GM23338 (cell line): Measurements from ENCODE around the gene G6PC2. TPM values are rescaled to one million over a fixed set of nuclear protein-coding genes. Genes with fewer than 3 reads are reported as not detected.

ENCODE experiments used
- ATAC-seq: fragments of 200-7000 bp; cut with Tn5 transposase; 3 replicates; pipeline ENCODE4 v1.9.1; 2020
- DNase-seq: peaks from one replicate; pipeline ENCODE4 v3.0.0-alpha.2; 2015; ENCODE audit warnings: low spot score
- H2AFZ ChIP-seq: fragments of 200-600 bp; sonication (generic); 2 replicates; pipeline ENCODE4 v1.8.0; 2016; ENCODE audit warnings: antibody characterized with exemption, mild to moderate bottlenecking, moderate library complexity
- H3F3A ChIP-seq: fragments of 200-600 bp; sonication (generic); replicated peaks from 2 replicates; pipeline ENCODE4 v1.8.0; 2017; ENCODE audit warnings: antibody characterized with exemption, mixed run types, low read depth
- H3K27ac ChIP-seq: fragments of 200-600 bp; sonication (generic); 2 replicates; pipeline ENCODE4 v1.6.1; 2016; ENCODE audit warnings: low read depth
- H3K27me3 ChIP-seq: fragments of 200-600 bp; sonication (generic); 2 replicates; pipeline ENCODE4 v1.8.0; 2016; ENCODE audit warnings: mild to moderate bottlenecking, mixed run types, moderate library complexity; ENCODE audit not compliant: insufficient read depth
- H3K36me3 ChIP-seq: fragments of 200-600 bp; sonication (generic); 2 replicates; pipeline ENCODE4 v1.8.0; 2016; ENCODE audit warnings: mild to moderate bottlenecking; ENCODE audit not compliant: insufficient read depth
- H3K4me1 ChIP-seq: fragments of 200-600 bp; sonication (generic); 2 replicates; pipeline ENCODE4 v1.8.0; 2016; ENCODE audit warnings: mild to moderate bottlenecking, moderate library complexity; ENCODE audit not compliant: insufficient read depth
- H3K4me2 ChIP-seq: fragments of 200-600 bp; sonication (generic); 2 replicates; pipeline ENCODE4 v1.7.1; 2017; ENCODE audit warnings: mixed run types
- H3K4me3 ChIP-seq: fragments of 200-600 bp; sonication (generic); 2 replicates; pipeline ENCODE4 v1.6.1; 2016; ENCODE audit warnings: mixed run types
- H3K79me2 ChIP-seq: fragments of 200-600 bp; sonication (generic); replicated peaks from 2 replicates; pipeline ENCODE4 v1.8.0; 2017; ENCODE audit warnings: mild to moderate bottlenecking; ENCODE audit not compliant: insufficient read depth
- H3K9me2 ChIP-seq: fragments of 200-600 bp; sonication (generic); 2 replicates; pipeline ENCODE4 v1.8.0; 2017; ENCODE audit not compliant: insufficient read depth
- H4K20me1 ChIP-seq: fragments of 200-600 bp; sonication (generic); replicated peaks from 2 replicates; pipeline ENCODE4 v1.8.0; 2017; ENCODE audit warnings: mild to moderate bottlenecking; ENCODE audit not compliant: insufficient read depth
- H3K27ac Mint-ChIP-seq: 2 replicates; pipeline ENCODE4 v1.8.0; 2020; ENCODE audit warnings: inconsistent platforms, mild to moderate bottlenecking, moderate library complexity, mixed read lengths
- H3K27me3 Mint-ChIP-seq: 3 replicates; pipeline ENCODE4 v1.8.0; 2022; ENCODE audit warnings: low read depth, mild to moderate bottlenecking, moderate library complexity, mixed read lengths, inconsistent platforms; ENCODE audit not compliant: insufficient read depth, poor library complexity
- H3K36me3 Mint-ChIP-seq: 3 replicates; pipeline ENCODE4 v1.8.0; 2021; ENCODE audit warnings: low read depth, mild to moderate bottlenecking, inconsistent platforms, moderate library complexity, mixed read lengths
- H3K4me1 Mint-ChIP-seq: 3 replicates; pipeline ENCODE4 v1.8.0; 2020; ENCODE audit warnings: mild to moderate bottlenecking, inconsistent platforms, mixed read lengths
- H3K4me3 Mint-ChIP-seq: 3 replicates; pipeline ENCODE4 v1.8.0; 2021; ENCODE audit warnings: moderate library complexity, mild to moderate bottlenecking, inconsistent platforms, mixed read lengths
- H3K9me3 Mint-ChIP-seq: 3 replicates; pipeline ENCODE4 v1.8.0; 2020; ENCODE audit warnings: moderate library complexity, mild to moderate bottlenecking, inconsistent platforms, mixed read lengths
- CREB1 ChIP-seq: fragments of 250-450 bp; sonication (Bioruptor Pico); IDR thresholded peaks from 2 replicates; pipeline ENCODE4 v1.5.0; 2020; ENCODE audit warnings: low read depth, mild to moderate bottlenecking, moderate library complexity
- CTCF ChIP-seq, 2 experiments: fragments of 200-600 bp in 1 of 2; sonication (generic) in 1 of 2; conservative IDR thresholded peaks; 2 replicates each; pipeline versions ENCODE4 v1.5.1 to v1.6.1; 2016 to 2017; ENCODE audit warnings: antibody characterized with exemption in 2 of 2, low read depth in 2 of 2, mild to moderate bottlenecking in 2 of 2, moderate library complexity in 1 of 2
- EZH2 ChIP-seq: fragments of 200-600 bp; sonication (generic); IDR thresholded peaks from one replicate; pipeline ENCODE4 v1.8.0; 2017; ENCODE audit warnings: antibody characterized with exemption, mild to moderate bottlenecking, low read depth; ENCODE audit not compliant: unreplicated experiment
- EZH2phosphoT487 ChIP-seq: fragments of 200-600 bp; sonication (generic); IDR thresholded peaks from one replicate; pipeline ENCODE4 v1.8.1; 2018; ENCODE audit warnings: antibody characterized with exemption; ENCODE audit not compliant: unreplicated experiment
- JUNB ChIP-seq: IDR thresholded peaks from one replicate; pipeline ENCODE4 v1.6.1; 2016; ENCODE audit warnings: antibody characterized with exemption; ENCODE audit not compliant: unreplicated experiment
- POLR2AphosphoS5 ChIP-seq: IDR thresholded peaks from 2 replicates; pipeline ENCODE4 v1.6.1; 2016; ENCODE audit warnings: antibody characterized with exemption, low read depth
- STAT1 ChIP-seq: IDR thresholded peaks from one replicate; pipeline ENCODE4 v1.6.1; 2016; ENCODE audit warnings: antibody characterized with exemption; ENCODE audit not compliant: unreplicated experiment
- ZNF114 ChIP-seq: fragments of 250-450 bp; sonication (Bioruptor Pico); IDR thresholded peaks from 2 replicates; pipeline ENCODE4 v1.5.0; 2020; ENCODE audit warnings: mild to moderate bottlenecking, moderate library complexity
- polyA plus RNA-seq: library from polyadenylated mRNA; unstranded; fragments of >200 nt; fragmentation: Nextera tagmentation; extraction: Ambion mirVana; gene quantifications from 2 replicates; pipeline ENCODE4 v1.2.1, GENCODE V29; 2016
- total RNA-seq: library from RNA; depleted of rRNA; stranded (reverse); fragments of >200 nt; shearing (Covaris generic); gene quantifications from 2 replicates; pipeline ENCODE4 v1.2.3, GENCODE V29; 2014
- TF ChIP-seq, protein P1 (sequence below): fragments of 250-450 bp; sonication (Bioruptor Pico); IDR thresholded peaks from 2 replicates; pipeline ENCODE4 v1.5.0; 2020; ENCODE audit warnings: mild to moderate bottlenecking, moderate library complexity
- TF ChIP-seq, protein P2 (sequence below): IDR thresholded peaks from one replicate; pipeline ENCODE4 v1.6.1; 2018; ENCODE audit warnings: antibody characterized with exemption; ENCODE audit not compliant: unreplicated experiment

G6PC2 gene
- total and polyA plus RNA-seq, 2 experiments from 2014 or later: not detected

GRCh38 chr2:168910330-168910729 is 9.2 kb downstream of the G6PC2 start (continued):
- TF ChIP-seq, protein P1, sequence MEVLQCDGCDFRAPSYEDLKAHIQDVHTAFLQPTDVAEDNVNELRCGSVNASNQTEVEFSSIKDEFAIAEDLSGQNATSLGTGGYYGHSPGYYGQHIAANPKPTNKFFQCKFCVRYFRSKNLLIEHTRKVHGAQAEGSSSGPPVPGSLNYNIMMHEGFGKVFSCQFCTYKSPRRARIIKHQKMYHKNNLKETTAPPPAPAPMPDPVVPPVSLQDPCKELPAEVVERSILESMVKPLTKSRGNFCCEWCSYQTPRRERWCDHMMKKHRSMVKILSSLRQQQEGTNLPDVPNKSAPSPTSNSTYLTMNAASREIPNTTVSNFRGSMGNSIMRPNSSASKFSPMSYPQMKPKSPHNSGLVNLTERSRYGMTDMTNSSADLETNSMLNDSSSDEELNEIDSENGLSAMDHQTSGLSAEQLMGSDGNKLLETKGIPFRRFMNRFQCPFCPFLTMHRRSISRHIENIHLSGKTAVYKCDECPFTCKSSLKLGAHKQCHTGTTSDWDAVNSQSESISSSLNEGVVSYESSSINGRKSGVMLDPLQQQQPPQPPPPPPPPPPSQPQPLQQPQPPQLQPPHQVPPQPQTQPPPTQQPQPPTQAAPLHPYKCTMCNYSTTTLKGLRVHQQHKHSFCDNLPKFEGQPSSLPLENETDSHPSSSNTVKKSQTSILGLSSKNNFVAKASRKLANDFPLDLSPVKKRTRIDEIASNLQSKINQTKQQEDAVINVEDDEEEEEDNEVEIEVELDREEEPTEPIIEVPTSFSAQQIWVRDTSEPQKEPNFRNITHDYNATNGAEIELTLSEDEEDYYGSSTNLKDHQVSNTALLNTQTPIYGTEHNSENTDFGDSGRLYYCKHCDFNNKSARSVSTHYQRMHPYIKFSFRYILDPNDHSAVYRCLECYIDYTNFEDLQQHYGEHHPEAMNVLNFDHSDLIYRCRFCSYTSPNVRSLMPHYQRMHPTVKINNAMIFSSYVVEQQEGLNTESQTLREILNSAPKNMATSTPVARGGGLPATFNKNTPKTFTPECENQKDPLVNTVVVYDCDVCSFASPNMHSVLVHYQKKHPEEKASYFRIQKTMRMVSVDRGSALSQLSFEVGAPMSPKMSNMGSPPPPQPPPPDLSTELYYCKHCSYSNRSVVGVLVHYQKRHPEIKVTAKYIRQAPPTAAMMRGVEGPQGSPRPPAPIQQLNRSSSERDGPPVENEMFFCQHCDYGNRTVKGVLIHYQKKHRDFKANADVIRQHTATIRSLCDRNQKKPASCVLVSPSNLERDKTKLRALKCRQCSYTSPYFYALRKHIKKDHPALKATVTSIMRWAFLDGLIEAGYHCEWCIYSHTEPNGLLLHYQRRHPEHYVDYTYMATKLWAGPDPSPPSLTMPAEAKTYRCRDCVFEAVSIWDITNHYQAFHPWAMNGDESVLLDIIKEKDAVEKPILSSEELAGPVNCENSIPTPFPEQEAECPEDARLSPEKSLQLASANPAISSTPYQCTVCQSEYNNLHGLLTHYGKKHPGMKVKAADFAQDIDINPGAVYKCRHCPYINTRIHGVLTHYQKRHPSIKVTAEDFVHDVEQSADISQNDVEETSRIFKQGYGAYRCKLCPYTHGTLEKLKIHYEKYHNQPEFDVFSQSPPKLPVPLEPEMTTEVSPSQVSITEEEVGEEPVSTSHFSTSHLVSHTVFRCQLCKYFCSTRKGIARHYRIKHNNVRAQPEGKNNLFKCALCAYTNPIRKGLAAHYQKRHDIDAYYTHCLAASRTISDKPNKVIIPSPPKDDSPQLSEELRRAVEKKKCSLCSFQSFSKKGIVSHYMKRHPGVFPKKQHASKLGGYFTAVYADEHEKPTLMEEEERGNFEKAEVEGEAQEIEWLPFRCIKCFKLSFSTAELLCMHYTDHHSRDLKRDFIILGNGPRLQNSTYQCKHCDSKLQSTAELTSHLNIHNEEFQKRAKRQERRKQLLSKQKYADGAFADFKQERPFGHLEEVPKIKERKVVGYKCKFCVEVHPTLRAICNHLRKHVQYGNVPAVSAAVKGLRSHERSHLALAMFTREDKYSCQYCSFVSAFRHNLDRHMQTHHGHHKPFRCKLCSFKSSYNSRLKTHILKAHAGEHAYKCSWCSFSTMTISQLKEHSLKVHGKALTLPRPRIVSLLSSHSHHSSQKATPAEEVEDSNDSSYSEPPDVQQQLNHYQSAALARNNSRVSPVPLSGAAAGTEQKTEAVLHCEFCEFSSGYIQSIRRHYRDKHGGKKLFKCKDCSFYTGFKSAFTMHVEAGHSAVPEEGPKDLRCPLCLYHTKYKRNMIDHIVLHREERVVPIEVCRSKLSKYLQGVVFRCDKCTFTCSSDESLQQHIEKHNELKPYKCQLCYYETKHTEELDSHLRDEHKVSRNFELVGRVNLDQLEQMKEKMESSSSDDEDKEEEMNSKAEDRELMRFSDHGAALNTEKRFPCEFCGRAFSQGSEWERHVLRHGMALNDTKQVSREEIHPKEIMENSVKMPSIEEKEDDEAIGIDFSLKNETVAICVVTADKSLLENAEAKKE (CRISPR knock-in tag): no peak
- TF ChIP-seq STAT1 (no peak), CREB1 (no peak), CTCF (conservative IDR thresholded peaks at IDR 0.05; ENCODE audit: low read depth in 2 of 2) (no peak)

- Histone ChIP-seq H3K4me1 (peaks cover 63% of the 10 kb centered on the region), H4K20me1 (no peaks in the 10 kb centered on the region), H3K27ac (no peak overlapping the region), H3K9me2 (0 out of 2 replicates have a peak, but pooled peaks cover 4% of the 10 kb centered on the region), H3K4me2 (peak overlapping the region; percentile 68), H3K4me3 (peak overlapping the region; percentile 42), H2AFZ (peak overlapping the region; percentile 82), H3F3A (0 out of 2 replicates have a peak, but pooled peaks cover 7% of the 10 kb centered on the region), H3K36me3 (peaks cover 9% of the 10 kb centered on the region; the same call in 1 of the 2 replicates), H3K27me3 (peaks cover 8% of the 10 kb centered on the region; the same call in 1 of the 2 replicates), H3K79me2 (no peaks in the 10 kb centered on the region)
- Mint-ChIP-seq H3K9me3 (peaks cover 11% of the 10 kb centered on the region; the same call in 2 of the 3 replicates), H3K27ac (no peak overlapping the region), H3K27me3 (peaks cover 21% of the 10 kb centered on the region), H3K36me3 (peaks cover 11% of the 10 kb centered on the region; the same call in 2 of the 3 replicates), H3K4me1 (peaks cover 57% of the 10 kb centered on the region), H3K4me3 (peak overlapping the region; percentile 46; the same call in 1 of the 3 replicates)
- DNase-seq: no peak
- ATAC-seq: no peak
- TF ChIP-seq CTCF (conservative IDR thresholded peaks at IDR 0.05; ENCODE audit: low read depth in 2 of 2) (no peak), JUNB (no peak), CREB1 (no peak), EZH2 (no peak), ZNF114 (CRISPR knock-in tag) (no peak), EZH2phosphoT487 (no peak), POLR2AphosphoS5 (no peak)
- TF ChIP-seq, protein P2, sequence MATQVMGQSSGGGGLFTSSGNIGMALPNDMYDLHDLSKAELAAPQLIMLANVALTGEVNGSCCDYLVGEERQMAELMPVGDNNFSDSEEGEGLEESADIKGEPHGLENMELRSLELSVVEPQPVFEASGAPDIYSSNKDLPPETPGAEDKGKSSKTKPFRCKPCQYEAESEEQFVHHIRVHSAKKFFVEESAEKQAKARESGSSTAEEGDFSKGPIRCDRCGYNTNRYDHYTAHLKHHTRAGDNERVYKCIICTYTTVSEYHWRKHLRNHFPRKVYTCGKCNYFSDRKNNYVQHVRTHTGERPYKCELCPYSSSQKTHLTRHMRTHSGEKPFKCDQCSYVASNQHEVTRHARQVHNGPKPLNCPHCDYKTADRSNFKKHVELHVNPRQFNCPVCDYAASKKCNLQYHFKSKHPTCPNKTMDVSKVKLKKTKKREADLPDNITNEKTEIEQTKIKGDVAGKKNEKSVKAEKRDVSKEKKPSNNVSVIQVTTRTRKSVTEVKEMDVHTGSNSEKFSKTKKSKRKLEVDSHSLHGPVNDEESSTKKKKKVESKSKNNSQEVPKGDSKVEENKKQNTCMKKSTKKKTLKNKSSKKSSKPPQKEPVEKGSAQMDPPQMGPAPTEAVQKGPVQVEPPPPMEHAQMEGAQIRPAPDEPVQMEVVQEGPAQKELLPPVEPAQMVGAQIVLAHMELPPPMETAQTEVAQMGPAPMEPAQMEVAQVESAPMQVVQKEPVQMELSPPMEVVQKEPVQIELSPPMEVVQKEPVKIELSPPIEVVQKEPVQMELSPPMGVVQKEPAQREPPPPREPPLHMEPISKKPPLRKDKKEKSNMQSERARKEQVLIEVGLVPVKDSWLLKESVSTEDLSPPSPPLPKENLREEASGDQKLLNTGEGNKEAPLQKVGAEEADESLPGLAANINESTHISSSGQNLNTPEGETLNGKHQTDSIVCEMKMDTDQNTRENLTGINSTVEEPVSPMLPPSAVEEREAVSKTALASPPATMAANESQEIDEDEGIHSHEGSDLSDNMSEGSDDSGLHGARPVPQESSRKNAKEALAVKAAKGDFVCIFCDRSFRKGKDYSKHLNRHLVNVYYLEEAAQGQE: no peak
These were observed 11.4 kb downstream of the G6PC2 start for GRCh38 chr2:168912466-168912865.
